OCI-LY3 (cell line): ENCODE data around the gene CYP24A1.

Source experiments
- H2AFZ ChIP-seq: fragments of 200-600, 300-600 bp; shearing (Covaris generic); 2 replicates; pipeline ENCODE4 v1.6.0; 2014; ENCODE audit warnings: antibody characterized with exemption, low read depth, low read length
- H3K27ac ChIP-seq: fragments of 200-600, 300-600 bp; sonication (generic); 2 replicates; pipeline ENCODE4 v1.5.1; 2014; ENCODE audit warnings: mild to moderate bottlenecking, low read length, moderate library complexity, mixed read lengths
- H3K27me3 ChIP-seq: fragments of 200-600, 300-600 bp; sonication (generic); 2 replicates; pipeline ENCODE4 v1.6.1; 2014; ENCODE audit warnings: low read depth, low read length, mixed read lengths
- H3K36me3 ChIP-seq: fragments of 200-600, 300-600 bp; sonication (generic); replicated peaks from 2 replicates; pipeline ENCODE3; 2014; ENCODE audit warnings: low read depth, low read length, mixed read lengths
- H3K4me1 ChIP-seq: fragments of 300-600, 200-600 bp; sonication (generic); 2 replicates; pipeline ENCODE4 v1.6.1; 2014; ENCODE audit warnings: low read length, mixed read lengths
- H3K4me2 ChIP-seq: fragments of 200-600, 300-600 bp; sonication (generic); 2 replicates; pipeline ENCODE4 v1.6.1; 2014; ENCODE audit warnings: low read length, mixed read lengths
- H3K4me3 ChIP-seq: fragments of 300-600, 200-600 bp; sonication (generic); 2 replicates; pipeline ENCODE4 v1.5.1; 2014; ENCODE audit warnings: antibody characterized with exemption, mild to moderate bottlenecking, low read length, moderate library complexity
- H3K79me2 ChIP-seq: fragments of 300-600, 200-600 bp; shearing (Covaris generic); 2 replicates; pipeline ENCODE4 v1.6.1; 2014; ENCODE audit warnings: mild to moderate bottlenecking, low read length, mixed read lengths
- H3K9ac ChIP-seq: fragments of 300-600, 200-600 bp; shearing (Covaris generic); 2 replicates; pipeline ENCODE4 v1.6.0; 2014; ENCODE audit warnings: mild to moderate bottlenecking, low read length, moderate library complexity
- H3K9me3 ChIP-seq: fragments of 200-600, 300-600 bp; shearing (Covaris generic); 2 replicates; pipeline ENCODE4 v1.6.1; 2014; ENCODE audit warnings: low read length, mixed read lengths; ENCODE audit not compliant: insufficient read depth
- H4K20me1 ChIP-seq: fragments of 200-600, 300-600 bp; sonication (generic); 2 replicates; pipeline ENCODE4 v1.6.1; 2016; ENCODE audit warnings: low read length, mixed read lengths; ENCODE audit not compliant: insufficient read depth
- EZH2phosphoT487 ChIP-seq: fragments of 200-600 bp; shearing (Covaris generic); IDR thresholded peaks from 2 replicates; pipeline ENCODE4 v1.6.1; 2018; ENCODE audit warnings: antibody characterized with exemption, mixed run types, low read depth
- TF ChIP-seq, protein P1 (sequence below): fragments of 200-600, 300-600 bp; sonication (generic); IDR thresholded peaks from 2 replicates; pipeline ENCODE4 v1.5.1; 2014; ENCODE audit warnings: antibody characterized with exemption, low read length, low read depth

CYP24A1 gene

DNA sequence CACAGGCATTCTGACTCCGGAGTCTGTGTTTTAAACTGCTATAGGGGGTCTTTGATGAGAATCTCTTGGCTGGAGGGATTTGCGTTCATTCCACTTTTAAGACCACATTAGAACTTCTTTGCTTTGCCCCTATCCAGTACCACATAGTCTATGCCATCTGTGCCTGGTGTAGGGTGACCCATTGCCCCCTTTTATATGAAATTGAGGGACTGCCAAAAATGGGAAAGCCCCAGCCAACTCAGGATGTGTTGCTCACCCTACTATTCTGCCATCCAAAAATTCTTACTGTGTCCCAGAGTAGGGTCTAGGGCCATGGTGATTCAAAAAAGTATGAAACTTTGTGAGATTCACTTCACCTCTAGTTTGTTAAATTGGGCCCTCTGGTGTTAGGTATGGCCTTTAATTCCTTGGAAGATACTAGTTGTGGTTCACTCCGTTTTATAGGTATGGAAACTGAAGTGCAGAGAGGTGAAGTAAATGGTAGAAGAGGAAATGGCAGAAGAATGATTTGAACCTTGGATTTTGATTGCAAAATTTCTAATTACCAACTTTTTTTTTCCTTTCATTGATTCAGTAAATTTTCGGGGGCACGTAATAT, 35.5 kb upstream of the CYP24A1 start:
- Histone ChIP-seq H4K20me1 (peaks cover 12% of the 10 kb centered on the region; the same call in 1 of the 2 replicates), H3K4me2 (peak overlapping the region; percentile 87), H3K27me3 (peaks cover 7% of the 10 kb centered on the region), H3K79me2 (peaks cover 56% of the 10 kb centered on the region), H3K27ac (no peak overlapping the region), H3K4me3 (peak overlapping the region; percentile 84), H2AFZ (no peak overlapping the region), H3K36me3 (peaks cover 18% of the 10 kb centered on the region), H3K9me3 (no peaks in the 10 kb centered on the region), H3K4me1 (peaks cover 32% of the 10 kb centered on the region), H3K9ac (peak overlapping the region; percentile 82)
- TF ChIP-seq EZH2phosphoT487, result no peak
- TF ChIP-seq, protein P1, sequence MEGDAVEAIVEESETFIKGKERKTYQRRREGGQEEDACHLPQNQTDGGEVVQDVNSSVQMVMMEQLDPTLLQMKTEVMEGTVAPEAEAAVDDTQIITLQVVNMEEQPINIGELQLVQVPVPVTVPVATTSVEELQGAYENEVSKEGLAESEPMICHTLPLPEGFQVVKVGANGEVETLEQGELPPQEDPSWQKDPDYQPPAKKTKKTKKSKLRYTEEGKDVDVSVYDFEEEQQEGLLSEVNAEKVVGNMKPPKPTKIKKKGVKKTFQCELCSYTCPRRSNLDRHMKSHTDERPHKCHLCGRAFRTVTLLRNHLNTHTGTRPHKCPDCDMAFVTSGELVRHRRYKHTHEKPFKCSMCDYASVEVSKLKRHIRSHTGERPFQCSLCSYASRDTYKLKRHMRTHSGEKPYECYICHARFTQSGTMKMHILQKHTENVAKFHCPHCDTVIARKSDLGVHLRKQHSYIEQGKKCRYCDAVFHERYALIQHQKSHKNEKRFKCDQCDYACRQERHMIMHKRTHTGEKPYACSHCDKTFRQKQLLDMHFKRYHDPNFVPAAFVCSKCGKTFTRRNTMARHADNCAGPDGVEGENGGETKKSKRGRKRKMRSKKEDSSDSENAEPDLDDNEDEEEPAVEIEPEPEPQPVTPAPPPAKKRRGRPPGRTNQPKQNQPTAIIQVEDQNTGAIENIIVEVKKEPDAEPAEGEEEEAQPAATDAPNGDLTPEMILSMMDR, result no peak

DNA sequence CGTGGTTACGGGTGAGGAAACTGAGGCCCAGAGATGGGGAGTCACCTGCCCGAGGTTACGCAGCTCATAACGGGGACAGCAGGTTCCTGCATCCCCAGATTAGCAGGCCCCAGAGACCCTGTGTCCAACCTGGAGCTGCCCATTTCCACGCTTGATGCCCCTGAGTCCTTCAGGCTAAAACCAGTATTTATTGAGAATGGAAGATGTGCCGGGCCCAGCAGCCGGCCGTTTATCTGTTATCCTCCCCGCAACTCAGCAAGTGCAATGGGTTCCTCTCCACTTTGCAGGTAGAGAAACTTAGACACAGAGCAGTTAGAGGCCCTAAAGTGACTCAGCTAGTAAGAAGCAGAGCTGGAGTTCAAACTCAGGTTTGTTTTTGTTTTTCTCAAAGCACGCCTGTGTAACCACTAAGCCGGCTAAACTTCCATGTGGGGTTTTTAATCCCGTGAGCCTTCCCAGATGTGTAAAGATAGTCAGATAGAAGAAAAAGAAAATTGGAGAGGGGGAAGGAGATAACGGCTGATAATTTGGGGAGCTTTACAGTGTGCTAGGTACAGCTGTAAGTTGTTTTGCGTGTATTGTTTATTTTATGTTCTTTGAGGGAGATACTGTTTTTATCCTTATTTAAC, 34.9 kb upstream of the CYP24A1 start:
- Histone ChIP-seq H3K4me3 (peak overlapping the region; percentile 84), H4K20me1 (peaks cover 12% of the 10 kb centered on the region; the same call in 1 of the 2 replicates), H3K9me3 (no peaks in the 10 kb centered on the region), H3K4me2 (peak overlapping the region; percentile 87), H3K4me1 (peaks cover 32% of the 10 kb centered on the region), H3K9ac (peak overlapping the region; percentile 82), H2AFZ (peak overlapping the region; percentile 87), H3K27ac (peak overlapping the region; percentile 69), H3K79me2 (peaks cover 56% of the 10 kb centered on the region), H3K36me3 (peaks cover 18% of the 10 kb centered on the region), H3K27me3 (peaks cover 12% of the 10 kb centered on the region)
- no peak for TF ChIP-seq EZH2phosphoT487
- TF ChIP-seq, protein P1, result no peak

GRCh38 chr20:54207743-54208547, 34.2 kb upstream of the CYP24A1 start, which contains the start of gene PFDN4:
TSS of gene PFDN4 (plus strand) at chr20:54208087. CDS start at chr20:54208101, 14 bp downstream.
- H3K27ac ChIP-seq, result peak within 1 kb of the TSS; percentile 69
- peak within 1 kb of the TSS; percentile 87 for H2AFZ ChIP-seq
- TF ChIP-seq, protein P1, result peak; percentile 97
- TF ChIP-seq EZH2phosphoT487, result no peak
- H3K9ac ChIP-seq, result peak within 1 kb of the TSS; percentile 82
- H3K4me3 ChIP-seq, result peak within 1 kb of the TSS; percentile 84
- peaks cover 32% of the 10 kb centered on the region for H3K4me1 ChIP-seq
- H3K9me3 ChIP-seq, result no peaks in the 10 kb centered on the region
- peaks cover 51% of the 10 kb centered on the region for H3K79me2 ChIP-seq
- H3K27me3 ChIP-seq, result peaks cover 12% of the 10 kb centered on the region
- H3K36me3 ChIP-seq, result peaks cover 15% of the 10 kb centered on the region
- peaks cover 9% of the 10 kb centered on the region; the same call in 1 of the 2 replicates for H4K20me1 ChIP-seq
- H3K4me2 ChIP-seq, result peak within 1 kb of the TSS; percentile 87
